PC-9 (cell line): ENCODE results near the gene BRI3. TPM values are rescaled to one million over a fixed set of nuclear protein-coding genes. Genes with fewer than 3 reads are reported as not detected.

Experiments
- BruUV-seq: library from RNA; stranded (reverse); fragments of 400-500 nt; replicated peaks from 2 replicates; lab custom pipeline; 2021; lab: Mats Ljungman, UMichigan
- CTCF ChIA-PET: fragments of 300-600 bp; sonication (Branson Sonifier 250); formaldehyde crosslinking; loops from one replicate; lab custom pipeline; 2022; ENCODE audit warnings: antibody characterized with exemption; lab: Charles Lee
- POLR2A ChIA-PET: fragments of 300-600 bp; sonication (Branson Sonifier 250); formaldehyde crosslinking; loops from one replicate; lab custom pipeline; 2022; ENCODE audit warnings: antibody characterized with exemption; ENCODE audit not compliant: unreplicated experiment; lab: Charles Lee
- DNase-seq, 2 experiments: peaks; one replicate each; pipeline versions ENCODE4 v3.0.0 to v3.0.0-alpha.2; 2015 to 2022; ENCODE audit warnings: mixed read lengths in 1 of 2
- H2AFZ ChIP-seq: fragments of 200-600 bp; sonication (generic); 2 replicates; pipeline ENCODE4 v1.8.1; 2017; ENCODE audit warnings: antibody characterized with exemption
- H3F3A ChIP-seq: fragments of 200-600 bp; sonication (generic); 2 replicates; pipeline ENCODE4 v1.8.1; 2017; ENCODE audit warnings: antibody characterized with exemption, mild to moderate bottlenecking, low read depth; ENCODE audit not compliant: insufficient read depth
- H3K27ac ChIP-seq: fragments of 200-600 bp; sonication (generic); 2 replicates; pipeline ENCODE4 v1.6.1; 2016; ENCODE audit warnings: mixed run types
- H3K27me3 ChIP-seq: fragments of 200-600 bp; sonication (generic); 2 replicates; pipeline ENCODE4 v1.6.1; 2016; ENCODE audit warnings: low read depth, mixed run types; ENCODE audit not compliant: insufficient read depth
- H3K36me3 ChIP-seq: fragments of 200-600 bp; sonication (generic); 2 replicates; pipeline ENCODE4 v1.6.1; 2016; ENCODE audit warnings: low read depth, mixed run types
- H3K4me1 ChIP-seq: fragments of 200-600 bp; sonication (generic); replicated peaks from 2 replicates; pipeline ENCODE4 v1.6.1; 2016; ENCODE audit warnings: mixed run types; ENCODE audit not compliant: insufficient read depth
- H3K4me2 ChIP-seq: fragments of 200-600 bp; sonication (generic); 2 replicates; pipeline ENCODE4 v1.6.1; 2017; ENCODE audit warnings: mixed run types
- H3K4me3 ChIP-seq: fragments of 200-600 bp; sonication (generic); 2 replicates; pipeline ENCODE4 v1.6.1; 2016; ENCODE audit warnings: mixed run types
- H3K79me2 ChIP-seq: fragments of 200-600 bp; sonication (generic); 2 replicates; pipeline ENCODE4 v1.6.1; 2017; ENCODE audit warnings: low read depth, mixed run types
- H3K9me2 ChIP-seq: fragments of 200-600 bp; sonication (generic); 2 replicates; pipeline ENCODE4 v1.8.1; 2017; ENCODE audit warnings: mild to moderate bottlenecking; ENCODE audit not compliant: insufficient read depth
- H3K9me3 ChIP-seq: fragments of 200-600 bp; sonication (generic); 2 replicates; pipeline ENCODE4 v1.8.1; 2016; ENCODE audit warnings: low read depth; ENCODE audit not compliant: insufficient read depth
- H4K20me1 ChIP-seq: fragments of 200-600 bp; sonication (generic); 2 replicates; pipeline ENCODE4 v1.8.1; 2017; ENCODE audit not compliant: insufficient read depth
- EZH2 ChIP-seq: fragments of 200-600 bp; sonication (generic); IDR thresholded peaks from 2 replicates; pipeline ENCODE4 v1.8.0; 2017; ENCODE audit warnings: antibody characterized with exemption, low read depth
- intact Hi-C: fragments of 100-400 bp; cut with micrococcal nuclease; formaldehyde crosslinking; loops from one replicate; pipeline ENCODE4 v1.10.0; 2022; ENCODE audit not compliant: unreplicated experiment
- total RNA-seq: library from RNA; stranded (reverse); gene quantifications from 2 replicates; pipeline ENCODE4 v1.2.3, GENCODE V29; 2021
- TF ChIP-seq, protein P1 (sequence below): fragments of 200-600 bp; sonication (generic); conservative IDR thresholded peaks from 2 replicates; pipeline ENCODE4 v1.6.1; 2017; ENCODE audit warnings: mixed run types, antibody characterized with exemption, mild to moderate bottlenecking, moderate library complexity

The BRI3 gene
- total RNA-seq, 1 experiment from 2014 or later = 255 TPM

GRCh38 chr7:98251231-98251600 is 30.3 kb upstream of the BRI3 start:
- CTCF ChIA-PET = interaction anchor here (0.6 to 0.7 kb wide), 2 partner anchors 17 to 402 kb away, joined by 3 read pairs; no protein-coding TSS in a partner anchor
- POLR2A ChIA-PET = no interaction called here
- intact Hi-C loops = loop anchor here (1.0 kb wide), 1 partner anchor 33 kb away; no protein-coding TSS in a partner anchor

DNA sequence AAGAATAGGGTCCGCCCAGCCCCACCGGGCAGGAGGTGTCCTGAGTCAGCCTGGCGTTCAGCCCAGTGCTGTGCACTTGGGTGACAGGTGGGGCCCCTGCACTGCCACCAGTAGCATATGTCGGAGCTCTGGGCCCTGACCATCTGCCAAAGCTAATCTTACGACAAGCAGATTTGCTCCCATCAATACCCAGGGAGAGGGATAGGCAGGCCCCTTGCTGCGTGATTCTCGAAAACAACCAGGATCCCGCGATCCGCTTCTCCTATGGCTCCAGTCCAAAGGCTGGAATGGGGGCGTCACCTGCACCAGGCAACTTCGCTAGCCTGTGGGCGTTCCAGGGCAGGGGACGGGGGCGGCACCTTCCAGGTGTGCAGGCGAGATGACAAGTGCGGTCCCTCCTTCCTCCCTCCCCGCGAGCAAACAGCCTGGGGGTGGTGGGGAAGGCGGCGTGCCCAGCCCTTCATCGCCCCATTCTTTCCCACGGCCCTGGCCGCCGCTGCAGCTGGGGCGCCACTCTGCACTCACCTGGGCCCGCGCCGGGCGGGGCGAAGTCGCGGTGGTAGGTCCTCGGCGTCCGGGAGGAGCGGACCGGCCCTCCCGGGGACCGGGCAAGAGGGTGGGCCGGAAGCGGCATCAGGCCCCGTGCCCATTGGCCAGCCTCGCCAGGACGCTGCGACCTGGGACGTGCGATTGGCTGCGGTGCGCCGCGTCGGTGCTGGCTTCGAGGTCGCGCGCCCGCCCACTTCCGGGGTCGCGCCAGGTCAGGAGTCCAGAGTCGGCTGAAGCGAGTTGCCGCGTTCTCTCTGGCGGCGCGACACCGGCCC is 29.7 kb upstream of the BRI3 start, which contains the start of gene TECPR1:
TECPR1 (minus strand) TSS at position 632 of the 824 bp plus-strand sequence. CDS start 6,086 bp downstream, outside the sequence.
- Histone ChIP-seq H3K27ac (peak within 1 kb of the TSS; percentile 71), H3K36me3 (no peaks in the 10 kb centered on the region), H3K27me3 (no peaks in the 10 kb centered on the region), H3K4me1 (peaks cover 25% of the 10 kb centered on the region), H3K4me2 (peak within 1 kb of the TSS; percentile 92), H3F3A (peaks cover 23% of the 10 kb centered on the region), H3K9me2 (no peaks in the 10 kb centered on the region), H3K79me2 (peaks cover 41% of the 10 kb centered on the region), H3K4me3 (peak within 1 kb of the TSS; percentile 100), H2AFZ (peak within 1 kb of the TSS; percentile 98), H3K9me3 (no peaks in the 10 kb centered on the region), H4K20me1 (no peaks in the 10 kb centered on the region)
- no TSS peak for BruUV-seq
- intact Hi-C loops = loop anchor here (1.0 kb wide), 1 partner anchor 32 kb away; no protein-coding TSS in a partner anchor
- DNase-seq = peak; percentile 87 to 99
- ChIA-PET CTCF (interaction anchor here (0.6 kb wide), 1 partner anchor 402 kb away, joined by 3 read pairs; no protein-coding TSS in a partner anchor), POLR2A (interaction anchor here (0.5 kb wide), 1 partner anchor 1081 kb away, joined by 11 read pairs; no protein-coding TSS in a partner anchor)
- no peak for TF ChIP-seq EZH2
- TF ChIP-seq, protein P1, sequence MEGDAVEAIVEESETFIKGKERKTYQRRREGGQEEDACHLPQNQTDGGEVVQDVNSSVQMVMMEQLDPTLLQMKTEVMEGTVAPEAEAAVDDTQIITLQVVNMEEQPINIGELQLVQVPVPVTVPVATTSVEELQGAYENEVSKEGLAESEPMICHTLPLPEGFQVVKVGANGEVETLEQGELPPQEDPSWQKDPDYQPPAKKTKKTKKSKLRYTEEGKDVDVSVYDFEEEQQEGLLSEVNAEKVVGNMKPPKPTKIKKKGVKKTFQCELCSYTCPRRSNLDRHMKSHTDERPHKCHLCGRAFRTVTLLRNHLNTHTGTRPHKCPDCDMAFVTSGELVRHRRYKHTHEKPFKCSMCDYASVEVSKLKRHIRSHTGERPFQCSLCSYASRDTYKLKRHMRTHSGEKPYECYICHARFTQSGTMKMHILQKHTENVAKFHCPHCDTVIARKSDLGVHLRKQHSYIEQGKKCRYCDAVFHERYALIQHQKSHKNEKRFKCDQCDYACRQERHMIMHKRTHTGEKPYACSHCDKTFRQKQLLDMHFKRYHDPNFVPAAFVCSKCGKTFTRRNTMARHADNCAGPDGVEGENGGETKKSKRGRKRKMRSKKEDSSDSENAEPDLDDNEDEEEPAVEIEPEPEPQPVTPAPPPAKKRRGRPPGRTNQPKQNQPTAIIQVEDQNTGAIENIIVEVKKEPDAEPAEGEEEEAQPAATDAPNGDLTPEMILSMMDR = no peak

More at GRCh38 chr7:98251231-98251600, 30.3 kb upstream of the BRI3 start:
- Histone ChIP-seq H3K9me2 (no peaks in the 10 kb centered on the region), H3K27ac (peak overlapping the region; percentile 71), H4K20me1 (no peaks in the 10 kb centered on the region), H2AFZ (peak overlapping the region; percentile 98), H3K27me3 (no peaks in the 10 kb centered on the region), H3K4me1 (peaks cover 25% of the 10 kb centered on the region), H3F3A (peaks cover 23% of the 10 kb centered on the region), H3K36me3 (no peaks in the 10 kb centered on the region), H3K4me2 (peak overlapping the region; percentile 92), H3K4me3 (peak overlapping the region; percentile 100), H3K79me2 (peaks cover 41% of the 10 kb centered on the region), H3K9me3 (no peaks in the 10 kb centered on the region)
- no TSS peak for BruUV-seq
- no peak for DNase-seq
- TF ChIP-seq, protein P1 = 0 out of 2 replicates have a peak, but pooled peaks have one; percentile 14
- TF ChIP-seq EZH2 = no peak

DNA sequence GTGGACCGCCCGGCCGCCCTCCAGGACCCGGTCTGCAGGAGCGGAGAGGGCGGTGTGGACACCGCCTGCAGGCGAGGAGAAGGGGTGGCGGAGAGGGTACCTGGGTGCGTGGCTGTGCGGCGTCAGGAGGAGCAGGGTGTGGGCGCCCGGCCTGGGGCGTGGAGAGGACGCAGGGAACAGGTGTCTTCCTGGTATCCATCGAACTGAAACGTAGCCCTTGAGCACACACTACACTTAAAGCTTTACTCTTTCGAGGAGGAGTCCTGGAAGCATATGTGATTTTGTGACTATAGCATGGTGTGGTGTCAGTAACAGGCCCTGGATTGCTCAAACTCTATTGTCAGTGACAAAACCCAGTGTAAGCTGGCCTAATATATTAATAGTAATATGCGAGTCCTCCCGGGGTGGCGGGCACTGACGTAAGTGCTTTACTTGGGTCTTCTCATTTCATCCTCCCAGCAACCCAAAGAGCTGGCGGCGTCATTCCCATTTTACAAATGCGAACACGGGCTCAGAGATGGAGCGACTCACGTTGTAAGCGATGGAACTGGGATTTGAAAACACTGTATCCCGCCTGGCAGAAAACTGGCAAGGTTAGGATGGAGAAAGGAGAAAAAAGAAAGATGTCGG is 28.9 kb upstream of the BRI3 start:
- no peaks in the 10 kb centered on the region for H3K36me3 ChIP-seq
- intact Hi-C loops = no loop called here
- peak overlapping the region; percentile 98 for H2AFZ ChIP-seq
- H3K4me2 ChIP-seq = peak overlapping the region; percentile 92
- peaks cover 23% of the 10 kb centered on the region for H3F3A ChIP-seq
- CTCF ChIA-PET = interaction anchor here (0.6 kb wide), 1 partner anchor 88 kb away, joined by 5 read pairs; no protein-coding TSS in a partner anchor
- peaks cover 41% of the 10 kb centered on the region for H3K79me2 ChIP-seq
- H3K4me1 ChIP-seq = peaks cover 25% of the 10 kb centered on the region
- H3K4me3 ChIP-seq = peak overlapping the region; percentile 100
- BruUV-seq = TSS peak; percentile 58
- DNase-seq = peak in 1 of 2 experiments; percentile 40
- H3K9me2 ChIP-seq = no peaks in the 10 kb centered on the region
- no peaks in the 10 kb centered on the region for H3K9me3 ChIP-seq
- no peaks in the 10 kb centered on the region for H3K27me3 ChIP-seq
- H3K27ac ChIP-seq = no peak overlapping the region
- TF ChIP-seq, protein P1 = no peak
- no peak for TF ChIP-seq EZH2
- H4K20me1 ChIP-seq = no peaks in the 10 kb centered on the region
- POLR2A ChIA-PET = no interaction called here
